Stomach (tissue), 4 donors: ENCODE measurements around the gene DOCK1.

Experiments used
- EP300 ChIP-seq: sonication (generic); formaldehyde crosslinking; IDR thresholded peaks from one replicate; pipeline ENCODE4 v1.6.1; 2017; ENCODE audit warnings: antibody characterized with exemption
- POLR2A ChIP-seq, 4 donors: fragments of 450-650 bp; IDR thresholded peaks; one replicate each; pipeline ENCODE4 v1.6.1; 2016; ENCODE audit warnings: antibody characterized with exemption in 4 of 4, control low read depth in 2 of 4, mild to moderate bottlenecking in 1 of 4, moderate library complexity in 1 of 4
- TF ChIP-seq, protein P1 (sequence below), 7 experiments: fragments of 450-650 bp in 4 of 7; fragments of 200-600 bp in 3 of 7; sonication (generic) in 3 of 7; IDR thresholded peaks; one replicate each; pipeline ENCODE4 v1.5.1; 2016 to 2019; ENCODE audit warnings: antibody characterized with exemption in 7 of 7, control low read depth in 2 of 7, mild to moderate bottlenecking in 1 of 7

DNA sequence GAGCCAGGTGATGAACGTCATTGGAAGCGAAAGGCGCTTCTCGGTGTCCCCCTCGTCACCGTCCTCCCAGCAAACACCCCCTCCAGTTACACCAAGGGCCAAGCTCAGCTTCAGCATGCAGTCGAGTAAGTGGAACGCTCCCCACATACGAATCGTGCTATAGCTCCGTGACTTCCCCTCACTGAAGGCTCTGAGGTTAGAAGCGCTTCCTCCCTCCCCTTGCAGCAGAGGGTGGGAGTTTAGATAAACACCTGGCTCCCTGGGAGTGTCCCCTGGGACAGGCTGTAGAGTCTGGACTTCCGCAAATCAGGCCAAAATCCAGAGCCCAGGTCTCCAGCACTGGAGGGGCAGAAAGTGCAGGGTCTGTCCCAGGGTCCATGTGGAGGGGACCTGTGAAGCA lies 538.9 kb downstream of the DOCK1 start:
- TF ChIP-seq, protein P1, sequence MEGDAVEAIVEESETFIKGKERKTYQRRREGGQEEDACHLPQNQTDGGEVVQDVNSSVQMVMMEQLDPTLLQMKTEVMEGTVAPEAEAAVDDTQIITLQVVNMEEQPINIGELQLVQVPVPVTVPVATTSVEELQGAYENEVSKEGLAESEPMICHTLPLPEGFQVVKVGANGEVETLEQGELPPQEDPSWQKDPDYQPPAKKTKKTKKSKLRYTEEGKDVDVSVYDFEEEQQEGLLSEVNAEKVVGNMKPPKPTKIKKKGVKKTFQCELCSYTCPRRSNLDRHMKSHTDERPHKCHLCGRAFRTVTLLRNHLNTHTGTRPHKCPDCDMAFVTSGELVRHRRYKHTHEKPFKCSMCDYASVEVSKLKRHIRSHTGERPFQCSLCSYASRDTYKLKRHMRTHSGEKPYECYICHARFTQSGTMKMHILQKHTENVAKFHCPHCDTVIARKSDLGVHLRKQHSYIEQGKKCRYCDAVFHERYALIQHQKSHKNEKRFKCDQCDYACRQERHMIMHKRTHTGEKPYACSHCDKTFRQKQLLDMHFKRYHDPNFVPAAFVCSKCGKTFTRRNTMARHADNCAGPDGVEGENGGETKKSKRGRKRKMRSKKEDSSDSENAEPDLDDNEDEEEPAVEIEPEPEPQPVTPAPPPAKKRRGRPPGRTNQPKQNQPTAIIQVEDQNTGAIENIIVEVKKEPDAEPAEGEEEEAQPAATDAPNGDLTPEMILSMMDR (IDR thresholded peaks at IDR 0.05) = no peak
- no peak for TF ChIP-seq POLR2A (IDR thresholded peaks at IDR 0.05)
- TF ChIP-seq EP300 = no peak
